Measurements from ENCODE around the gene SEPHS2.
A peak's percentile ranks its signal among the peaks of the same experiment; 100 is the strongest.
"Not testable (repeated sequence)": the region's sequence is repeated elsewhere in the genome, so short reads cannot be mapped to it uniquely, and the experiment has no call there.

SEPHS2 gene

GRCh38 chr16:30399435-30400186, 46.1 kb downstream of the SEPHS2 start:
- Histone ChIP-seq H3K9ac (ENCODE audit: low read depth in 1 of 2, low read length in 2 of 2) (peak overlapping the region; percentile 84 to 90), H3K4me3 (ENCODE audit: low read length in 2 of 2) (peak overlapping the region; percentile 81 to 88), H3K4me1 (ENCODE audit: control insufficient read depth in 2 of 2, insufficient read depth in 2 of 2, low read length in 2 of 2) (peaks cover 14 to 21% of the 10 kb centered on the region in 2 donors), H3K36me3 (ENCODE audit: control insufficient read depth in 2 of 2, insufficient read depth in 2 of 2, low read length in 2 of 2) (peaks cover 0 to 11% of the 10 kb centered on the region in 2 donors), H3K27me3 (ENCODE audit: control insufficient read depth in 2 of 2, insufficient read depth in 2 of 2, low read length in 2 of 2) (no peaks in the 10 kb centered on the region), H3K9me3 (ENCODE audit: control insufficient read depth in 2 of 2, low read length in 2 of 2) (no peaks in the 10 kb centered on the region), H3K27ac (ENCODE audit: low read depth in 2 of 2, low read length in 2 of 2) (peak overlapping the region; percentile 67 to 80)

- H3K27me3 ChIP-seq (ENCODE audit: control insufficient read depth in 2 of 2, insufficient read depth in 2 of 2, low read length in 2 of 2): no peaks in the 10 kb centered on the region
- H3K4me1 ChIP-seq (ENCODE audit: control insufficient read depth in 2 of 2, insufficient read depth in 2 of 2, low read length in 2 of 2): peaks cover 14 to 21% of the 10 kb centered on the region in 2 donors
- peak overlapping the region in 1 of 2 donors; percentile 80 for H3K27ac ChIP-seq (ENCODE audit: low read depth in 2 of 2, low read length in 2 of 2)
- H3K9me3 ChIP-seq (ENCODE audit: control insufficient read depth in 2 of 2, low read length in 2 of 2): no peaks in the 10 kb centered on the region
- no peak overlapping the region for H3K9ac ChIP-seq (ENCODE audit: low read depth in 1 of 2, low read length in 2 of 2)
- H3K36me3 ChIP-seq (ENCODE audit: control insufficient read depth in 2 of 2, insufficient read depth in 2 of 2, low read length in 2 of 2): peaks cover 0 to 11% of the 10 kb centered on the region in 2 donors
- no peak overlapping the region for H3K4me3 ChIP-seq (ENCODE audit: low read length in 2 of 2)
These were observed 46.8 kb downstream of the SEPHS2 start for GRCh38 chr16:30398661-30399434.

GRCh38 chr16:30397776-30398660, 47.7 kb downstream of the SEPHS2 start:
- Histone ChIP-seq H3K4me1 (ENCODE audit: control insufficient read depth in 2 of 2, insufficient read depth in 2 of 2, low read length in 2 of 2) (peaks cover 14 to 21% of the 10 kb centered on the region in 2 donors), H3K27ac (ENCODE audit: low read depth in 2 of 2, low read length in 2 of 2) (no peak overlapping the region), H3K9ac (ENCODE audit: low read depth in 1 of 2, low read length in 2 of 2) (no peak overlapping the region), H3K36me3 (ENCODE audit: control insufficient read depth in 2 of 2, insufficient read depth in 2 of 2, low read length in 2 of 2) (peaks cover 0 to 11% of the 10 kb centered on the region in 2 donors), H3K4me3 (ENCODE audit: low read length in 2 of 2) (no peak overlapping the region), H3K27me3 (ENCODE audit: control insufficient read depth in 2 of 2, insufficient read depth in 2 of 2, low read length in 2 of 2) (no peaks in the 10 kb centered on the region), H3K9me3 (ENCODE audit: control insufficient read depth in 2 of 2, low read length in 2 of 2) (no peaks in the 10 kb centered on the region)

GRCh38 chr16:30397056-30397455, 48.6 kb downstream of the SEPHS2 start:
- no peaks in the 10 kb centered on the region for H3K9me3 ChIP-seq (ENCODE audit: control insufficient read depth in 2 of 2, low read length in 2 of 2)
- no peak overlapping the region for H3K9ac ChIP-seq (ENCODE audit: low read depth in 1 of 2, low read length in 2 of 2)
- H3K4me3 ChIP-seq (ENCODE audit: low read length in 2 of 2): no peak overlapping the region
- H3K27ac ChIP-seq (ENCODE audit: low read depth in 2 of 2, low read length in 2 of 2): no peak overlapping the region
- peaks cover 0 to 11% of the 10 kb centered on the region in 2 donors for H3K36me3 ChIP-seq (ENCODE audit: control insufficient read depth in 2 of 2, insufficient read depth in 2 of 2, low read length in 2 of 2)
- no peaks in the 10 kb centered on the region for H3K27me3 ChIP-seq (ENCODE audit: control insufficient read depth in 2 of 2, insufficient read depth in 2 of 2, low read length in 2 of 2)
- peaks cover 14 to 21% of the 10 kb centered on the region in 2 donors for H3K4me1 ChIP-seq (ENCODE audit: control insufficient read depth in 2 of 2, insufficient read depth in 2 of 2, low read length in 2 of 2)

GRCh38 chr16:30396627-30397026, 49.0 kb downstream of the SEPHS2 start:
- peak overlapping the region in 1 of 2 donors; percentile 75 for H3K4me3 ChIP-seq (ENCODE audit: low read length in 2 of 2)
- not testable (repeated sequence) for H3K27ac ChIP-seq (ENCODE audit: low read depth in 2 of 2, low read length in 2 of 2); H3K9me3 ChIP-seq (ENCODE audit: control insufficient read depth in 2 of 2, low read length in 2 of 2); H3K9ac ChIP-seq (ENCODE audit: low read depth in 1 of 2, low read length in 2 of 2); H3K27me3 ChIP-seq (ENCODE audit: control insufficient read depth in 2 of 2, insufficient read depth in 2 of 2, low read length in 2 of 2)
- peaks cover 14 to 21% of the 10 kb centered on the region in 2 donors for H3K4me1 ChIP-seq (ENCODE audit: control insufficient read depth in 2 of 2, insufficient read depth in 2 of 2, low read length in 2 of 2)
- H3K36me3 ChIP-seq (ENCODE audit: control insufficient read depth in 2 of 2, insufficient read depth in 2 of 2, low read length in 2 of 2): peaks cover 0 to 11% of the 10 kb centered on the region in 2 donors

- peak overlapping the region; percentile 51 to 68 for H3K27ac ChIP-seq (ENCODE audit: low read depth in 2 of 2, low read length in 2 of 2)
- peak overlapping the region; percentile 72 to 73 for H3K9ac ChIP-seq (ENCODE audit: low read depth in 1 of 2, low read length in 2 of 2)
These were observed 49.6 kb downstream of the SEPHS2 start for GRCh38 chr16:30395992-30396585.

GRCh38 chr16:30395155-30395991, 50.3 kb downstream of the SEPHS2 start, which contains the start of gene ZNF48:
Gene ZNF48 (plus strand): TSS chr16:30395420. CDS start chr16:30395795, 375 bp downstream.
- Histone ChIP-seq H3K27me3 (ENCODE audit: control insufficient read depth in 2 of 2, insufficient read depth in 2 of 2, low read length in 2 of 2) (no peaks in the 10 kb centered on the region), H3K9me3 (ENCODE audit: control insufficient read depth in 2 of 2, low read length in 2 of 2) (no peaks in the 10 kb centered on the region), H3K4me3 (ENCODE audit: low read length in 2 of 2) (peak within 1 kb of the TSS; percentile 71 to 75), H3K27ac (ENCODE audit: low read depth in 2 of 2, low read length in 2 of 2) (peak within 1 kb of the TSS; percentile 51 to 68), H3K4me1 (ENCODE audit: control insufficient read depth in 2 of 2, insufficient read depth in 2 of 2, low read length in 2 of 2) (peaks cover 14 to 17% of the 10 kb centered on the region in 2 donors), H3K36me3 (ENCODE audit: control insufficient read depth in 2 of 2, insufficient read depth in 2 of 2, low read length in 2 of 2) (peaks cover 0 to 11% of the 10 kb centered on the region in 2 donors), H3K9ac (ENCODE audit: low read depth in 1 of 2, low read length in 2 of 2) (peak within 1 kb of the TSS; percentile 72 to 73)

More at GRCh38 chr16:30395992-30396585, 49.6 kb downstream of the SEPHS2 start:
- Histone ChIP-seq H3K4me1 (ENCODE audit: control insufficient read depth in 2 of 2, insufficient read depth in 2 of 2, low read length in 2 of 2) (peaks cover 14 to 17% of the 10 kb centered on the region in 2 donors), H3K27me3 (ENCODE audit: control insufficient read depth in 2 of 2, insufficient read depth in 2 of 2, low read length in 2 of 2) (no peaks in the 10 kb centered on the region), H3K9me3 (ENCODE audit: control insufficient read depth in 2 of 2, low read length in 2 of 2) (no peaks in the 10 kb centered on the region), H3K4me3 (ENCODE audit: low read length in 2 of 2) (peak overlapping the region; percentile 71 to 75), H3K36me3 (ENCODE audit: control insufficient read depth in 2 of 2, insufficient read depth in 2 of 2, low read length in 2 of 2) (peaks cover 0 to 11% of the 10 kb centered on the region in 2 donors)

- Histone ChIP-seq H3K36me3 (ENCODE audit: control insufficient read depth in 2 of 2, insufficient read depth in 2 of 2, low read length in 2 of 2) (peaks cover 0 to 11% of the 10 kb centered on the region in 2 donors), H3K27me3 (ENCODE audit: control insufficient read depth in 2 of 2, insufficient read depth in 2 of 2, low read length in 2 of 2) (no peaks in the 10 kb centered on the region), H3K4me1 (ENCODE audit: control insufficient read depth in 2 of 2, insufficient read depth in 2 of 2, low read length in 2 of 2) (peaks cover 8 to 13% of the 10 kb centered on the region in 2 donors), H3K4me3 (ENCODE audit: low read length in 2 of 2) (peak overlapping the region; percentile 71 to 75), H3K9me3 (ENCODE audit: control insufficient read depth in 2 of 2, low read length in 2 of 2) (no peaks in the 10 kb centered on the region), H3K9ac (ENCODE audit: low read depth in 1 of 2, low read length in 2 of 2) (peak overlapping the region; percentile 52 to 73), H3K27ac (ENCODE audit: low read depth in 2 of 2, low read length in 2 of 2) (peak overlapping the region; percentile 29 to 68)
These were observed 51.0 kb downstream of the SEPHS2 start for GRCh38 chr16:30394592-30395154.
